Left ventricle myocardium inferior (tissue), 1 donor: ENCODE measurements around the gene P2RY14. TPM values are rescaled to one million over a fixed set of nuclear protein-coding genes. Genes with fewer than 3 reads are reported as not detected.

Source experiments
- DNase-seq: peaks from one replicate; pipeline ENCODE4 v3.0.0-alpha.2; 2020
- H3K27ac ChIP-seq: fragments of 200-600 bp; replicated peaks from 2 replicates; pipeline ENCODE4 v1.8.0; 2021
- H3K27me3 ChIP-seq: fragments of 200-600 bp; 2 replicates; pipeline ENCODE4 v1.8.0; 2021; ENCODE audit warnings: low read depth
- H3K36me3 ChIP-seq: fragments of 200-600 bp; 2 replicates; pipeline ENCODE4 v1.8.0; 2021
- H3K4me1 ChIP-seq: fragments of 200-600 bp; 2 replicates; pipeline ENCODE4 v1.8.0; 2021
- H3K4me3 ChIP-seq: fragments of 200-600 bp; 2 replicates; pipeline ENCODE4 v1.8.0; 2021; ENCODE audit warnings: mild to moderate bottlenecking, moderate library complexity
- H3K9me3 ChIP-seq: fragments of 200-600 bp; replicated peaks from 2 replicates; pipeline ENCODE4 v1.8.0; 2021
- CTCF ChIP-seq: fragments of 200-600 bp; IDR thresholded peaks from 2 replicates; pipeline ENCODE4 v1.8.0; 2021; ENCODE audit warnings: antibody characterized with exemption, mild to moderate bottlenecking, borderline replicate concordance
- intact Hi-C: fragments of 100-400 bp; cut with micrococcal nuclease; formaldehyde crosslinking; loops from one replicate; pipeline ENCODE4 v1.11.0; 2022
- total RNA-seq: library from RNA; stranded (reverse); fragmentation: NEBNext Ultra II Directional; extraction: Animal tissue kit (Norgen Biotek cat#: 25700); gene quantifications from one replicate; pipeline ENCODE4 v1.2.1, GENCODE V29; 2021
- donor health status: DM: no; HTN: yes; CAD: no; lungs with severe emphysema.

P2RY14 gene
- total RNA-seq, 1 donor from 2014 or later: 2.9 TPM

- H3K4me3 ChIP-seq: no peak overlapping the region
- H3K27ac ChIP-seq: no peak overlapping the region
- DNase-seq: no peak
- H3K9me3 ChIP-seq: no peaks in the 10 kb centered on the region
- no peaks in the 10 kb centered on the region for H3K36me3 ChIP-seq
- no peak for TF ChIP-seq CTCF
- no peaks in the 10 kb centered on the region for H3K27me3 ChIP-seq
- H3K4me1 ChIP-seq: no peaks in the 10 kb centered on the region
- intact Hi-C loops: no loop called here
Measured at GRCh38 chr3:151209654-151210053, 68.7 kb downstream of the P2RY14 start.

- intact Hi-C loops: no loop called here
Measured at GRCh38 chr3:151206201-151206600, 72.1 kb downstream of the P2RY14 start.

GRCh38 chr3:151205482-151205881, 72.9 kb downstream of the P2RY14 start:
- H3K4me3 ChIP-seq: no peak overlapping the region
- H3K27me3 ChIP-seq: no peaks in the 10 kb centered on the region
- H3K36me3 ChIP-seq: no peaks in the 10 kb centered on the region
- no peaks in the 10 kb centered on the region for H3K4me1 ChIP-seq
- no peak overlapping the region for H3K27ac ChIP-seq
- H3K9me3 ChIP-seq: no peaks in the 10 kb centered on the region
- no peak for DNase-seq
- no peak for TF ChIP-seq CTCF
- intact Hi-C loops: no loop called here

More at GRCh38 chr3:151206201-151206600, 72.1 kb downstream of the P2RY14 start:
- Histone ChIP-seq H3K4me3 (no peak overlapping the region), H3K27ac (no peak overlapping the region), H3K4me1 (no peaks in the 10 kb centered on the region), H3K9me3 (no peaks in the 10 kb centered on the region), H3K36me3 (no peaks in the 10 kb centered on the region), H3K27me3 (no peaks in the 10 kb centered on the region)
- DNase-seq: no peak
- no peak for TF ChIP-seq CTCF

GRCh38 chr3:151204530-151205402, 73.6 kb downstream of the P2RY14 start:
- Histone ChIP-seq H3K36me3 (no peaks in the 10 kb centered on the region), H3K9me3 (no peaks in the 10 kb centered on the region), H3K27ac (no peak overlapping the region), H3K4me1 (no peaks in the 10 kb centered on the region), H3K27me3 (no peaks in the 10 kb centered on the region), H3K4me3 (no peak overlapping the region)
- DNase-seq: no peak
- TF ChIP-seq CTCF: no peak
- intact Hi-C loops: no loop called here

GRCh38 chr3:151203051-151203420, 75.3 kb downstream of the P2RY14 start, which contains the start of gene GPR171:
Gene GPR171 (minus strand): TSS chr3:151203216. CDS start chr3:151199386, 3,830 bp downstream.
- H3K27me3 ChIP-seq: no peaks in the 10 kb centered on the region
- H3K4me3 ChIP-seq: no peak within 1 kb of the TSS
- no peaks in the 10 kb centered on the region for H3K9me3 ChIP-seq
- no peak within 1 kb of the TSS for H3K27ac ChIP-seq
- H3K36me3 ChIP-seq: no peaks in the 10 kb centered on the region
- H3K4me1 ChIP-seq: no peaks in the 10 kb centered on the region
- no peak for DNase-seq
- TF ChIP-seq CTCF: no peak
- intact Hi-C loops: no loop called here
